ENCODE measurements around the gene ANXA1.
"Not testable (repeated sequence)": the region's sequence is repeated elsewhere in the genome, so short reads cannot be mapped to it uniquely, and the experiment has no call there.

ANXA1 gene

GRCh38 chr9:73183917-73184861, 32.5 kb downstream of the ANXA1 start:
- no peak overlapping the region for H3K4me3 ChIP-seq (ENCODE audit: low read length)
- TF ChIP-seq, protein P1, sequence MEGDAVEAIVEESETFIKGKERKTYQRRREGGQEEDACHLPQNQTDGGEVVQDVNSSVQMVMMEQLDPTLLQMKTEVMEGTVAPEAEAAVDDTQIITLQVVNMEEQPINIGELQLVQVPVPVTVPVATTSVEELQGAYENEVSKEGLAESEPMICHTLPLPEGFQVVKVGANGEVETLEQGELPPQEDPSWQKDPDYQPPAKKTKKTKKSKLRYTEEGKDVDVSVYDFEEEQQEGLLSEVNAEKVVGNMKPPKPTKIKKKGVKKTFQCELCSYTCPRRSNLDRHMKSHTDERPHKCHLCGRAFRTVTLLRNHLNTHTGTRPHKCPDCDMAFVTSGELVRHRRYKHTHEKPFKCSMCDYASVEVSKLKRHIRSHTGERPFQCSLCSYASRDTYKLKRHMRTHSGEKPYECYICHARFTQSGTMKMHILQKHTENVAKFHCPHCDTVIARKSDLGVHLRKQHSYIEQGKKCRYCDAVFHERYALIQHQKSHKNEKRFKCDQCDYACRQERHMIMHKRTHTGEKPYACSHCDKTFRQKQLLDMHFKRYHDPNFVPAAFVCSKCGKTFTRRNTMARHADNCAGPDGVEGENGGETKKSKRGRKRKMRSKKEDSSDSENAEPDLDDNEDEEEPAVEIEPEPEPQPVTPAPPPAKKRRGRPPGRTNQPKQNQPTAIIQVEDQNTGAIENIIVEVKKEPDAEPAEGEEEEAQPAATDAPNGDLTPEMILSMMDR (conservative IDR thresholded peaks at IDR 0.05; ENCODE audit: low read length) = peak; percentile 52
- DNase-seq (ENCODE audit: low read depth) = peak; percentile 60

DNA sequence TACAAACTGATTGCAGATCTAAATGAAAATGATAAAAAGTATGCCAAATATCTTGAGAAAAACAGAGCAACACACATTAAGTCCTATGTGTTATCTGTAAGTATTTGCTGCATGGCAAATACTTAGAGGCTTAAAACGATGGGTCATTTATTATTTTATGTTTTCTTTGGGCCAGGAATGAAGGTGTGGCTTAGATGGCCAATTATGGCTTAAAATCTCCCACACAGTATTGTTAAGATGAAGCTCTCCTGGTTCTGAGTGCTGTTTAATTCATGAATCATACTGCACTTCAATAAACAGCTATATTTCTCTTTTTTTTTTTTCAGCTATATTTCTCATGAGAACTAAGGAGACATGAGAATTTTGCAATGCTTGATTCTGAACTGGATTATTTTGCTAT, 39.4 kb downstream of the ANXA1 start:
- not testable (repeated sequence) for H3K4me3 ChIP-seq (ENCODE audit: low read length); DNase-seq (ENCODE audit: low read depth)

DNA sequence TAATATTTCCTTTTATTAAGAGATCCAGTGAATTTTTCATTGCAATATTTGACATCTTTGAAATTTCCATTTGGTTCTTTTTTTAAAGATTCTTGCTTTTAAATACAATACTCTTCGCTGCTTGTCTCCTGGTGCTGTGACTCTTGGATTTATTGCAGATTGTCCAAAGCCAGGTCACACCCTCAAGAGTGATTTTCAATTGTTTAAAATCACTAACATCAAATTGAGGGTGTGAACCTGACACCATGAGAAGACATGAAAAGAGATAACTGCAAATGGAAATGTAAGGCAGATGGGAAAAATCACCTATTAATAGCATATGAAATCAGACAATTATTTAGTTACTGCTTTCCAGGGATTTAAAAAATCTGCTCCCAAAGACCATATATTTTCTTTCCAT, 42.6 kb downstream of the ANXA1 start:
- H3K4me3 ChIP-seq (ENCODE audit: low read length) = no peak overlapping the region
- TF ChIP-seq, protein P1 (conservative IDR thresholded peaks at IDR 0.05; ENCODE audit: low read length) = no peak
- DNase-seq (ENCODE audit: low read depth) = no peak

- TF ChIP-seq, protein P1 (conservative IDR thresholded peaks at IDR 0.05; ENCODE audit: low read length) = no peak
These were observed 47.8 kb downstream of the ANXA1 start for GRCh38 chr9:73199448-73199847.

DNA sequence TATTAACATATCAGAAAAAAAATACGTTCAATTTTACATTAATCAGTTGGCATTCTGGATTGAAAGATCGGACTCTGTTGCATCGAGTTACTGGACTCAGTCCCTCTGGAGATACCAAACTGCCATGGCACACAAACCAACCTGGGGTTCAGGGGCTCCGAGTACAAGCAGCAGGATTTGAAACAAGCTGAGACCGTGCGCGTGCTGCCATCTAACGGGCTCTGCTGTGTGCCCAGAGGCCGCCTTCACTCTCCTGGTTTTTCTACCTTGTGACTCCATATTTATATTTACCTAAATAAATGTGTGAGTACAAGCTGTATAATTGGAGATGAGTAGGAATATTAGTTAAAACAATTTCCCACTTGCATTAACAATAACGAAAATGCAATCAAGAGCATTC, 48.2 kb downstream of the ANXA1 start:
- H3K4me3 ChIP-seq (ENCODE audit: low read length) = no peak overlapping the region
- TF ChIP-seq, protein P1 (conservative IDR thresholded peaks at IDR 0.05; ENCODE audit: low read length) = peak; percentile 30; the same call in 1 of the 2 replicates
- DNase-seq (ENCODE audit: low read depth) = no peak

More at GRCh38 chr9:73199448-73199847, 47.8 kb downstream of the ANXA1 start:
- no peak overlapping the region for H3K4me3 ChIP-seq (ENCODE audit: low read length)
- no peak for DNase-seq (ENCODE audit: low read depth)

- H3K4me3 ChIP-seq (ENCODE audit: low read length) = no peak overlapping the region
- TF ChIP-seq, protein P1 (conservative IDR thresholded peaks at IDR 0.05; ENCODE audit: low read length) = peak; percentile 67
- DNase-seq (ENCODE audit: low read depth) = peak; percentile 35
These were observed 49.2 kb downstream of the ANXA1 start for GRCh38 chr9:73200694-73201452.

DNA sequence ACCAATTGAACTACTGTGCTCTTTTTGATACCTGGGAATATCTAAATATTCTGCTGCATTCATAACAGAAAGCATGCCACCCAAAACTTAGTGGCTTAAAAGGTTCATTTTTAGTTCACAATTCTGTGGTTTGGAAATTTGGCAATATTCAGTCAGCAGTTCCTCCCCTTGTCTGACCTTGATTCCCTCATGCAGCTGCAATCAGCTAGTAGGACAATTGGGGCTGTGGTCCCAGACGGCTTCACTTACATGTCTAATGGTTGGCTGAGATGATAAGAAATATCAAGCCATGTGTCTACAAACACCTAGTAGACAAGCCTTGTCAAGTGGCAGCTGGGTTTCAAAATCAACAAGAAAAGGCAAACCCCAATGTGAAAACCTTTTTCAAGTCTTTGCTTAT, 51.3 kb downstream of the ANXA1 start:
- TF ChIP-seq, protein P1 (conservative IDR thresholded peaks at IDR 0.05; ENCODE audit: low read length) = no peak
- H3K4me3 ChIP-seq (ENCODE audit: low read length) = no peak overlapping the region
- DNase-seq (ENCODE audit: low read depth) = no peak
